Erythroblast (primary cell): ENCODE results near the gene SRPK2.

Source experiments
- GATA1 ChIP-seq: IDR thresholded peaks from 2 replicates; pipeline ENCODE4 v1.6.1; 2011; ENCODE audit warnings: low read depth, mild to moderate bottlenecking, control low read depth, low read length, moderate library complexity
- POLR2A ChIP-seq: IDR thresholded peaks from 2 replicates; pipeline ENCODE4 v1.6.1; 2011; ENCODE audit warnings: mild to moderate bottlenecking, low read length

- TF ChIP-seq POLR2A (no peak), GATA1 (no peak)
Observed at GRCh38 chr7:105218215-105218614, 170.5 kb downstream of the SRPK2 start.
